Measurements from ENCODE around the gene GNG5.

DNA sequence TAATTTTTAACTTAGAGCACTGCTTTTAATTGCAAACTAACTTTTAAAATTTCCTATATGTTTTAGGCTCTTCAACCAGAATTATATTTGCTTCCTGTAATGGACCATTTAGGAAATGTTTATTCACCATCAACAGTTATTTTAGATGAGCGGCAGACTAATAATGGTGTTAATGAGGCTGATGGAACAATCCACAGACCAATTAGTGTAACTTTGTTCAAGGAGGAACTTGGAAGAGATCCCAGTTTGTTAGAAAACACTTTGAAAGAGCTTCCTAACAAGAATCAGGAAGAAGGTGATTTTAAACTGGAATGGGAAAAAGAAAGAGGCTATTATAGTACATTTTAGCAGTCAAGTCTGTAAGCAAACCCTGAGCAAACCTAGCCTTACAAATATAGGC, 19.4 kb upstream of the GNG5 start:
- TF ChIP-seq, protein P1, sequence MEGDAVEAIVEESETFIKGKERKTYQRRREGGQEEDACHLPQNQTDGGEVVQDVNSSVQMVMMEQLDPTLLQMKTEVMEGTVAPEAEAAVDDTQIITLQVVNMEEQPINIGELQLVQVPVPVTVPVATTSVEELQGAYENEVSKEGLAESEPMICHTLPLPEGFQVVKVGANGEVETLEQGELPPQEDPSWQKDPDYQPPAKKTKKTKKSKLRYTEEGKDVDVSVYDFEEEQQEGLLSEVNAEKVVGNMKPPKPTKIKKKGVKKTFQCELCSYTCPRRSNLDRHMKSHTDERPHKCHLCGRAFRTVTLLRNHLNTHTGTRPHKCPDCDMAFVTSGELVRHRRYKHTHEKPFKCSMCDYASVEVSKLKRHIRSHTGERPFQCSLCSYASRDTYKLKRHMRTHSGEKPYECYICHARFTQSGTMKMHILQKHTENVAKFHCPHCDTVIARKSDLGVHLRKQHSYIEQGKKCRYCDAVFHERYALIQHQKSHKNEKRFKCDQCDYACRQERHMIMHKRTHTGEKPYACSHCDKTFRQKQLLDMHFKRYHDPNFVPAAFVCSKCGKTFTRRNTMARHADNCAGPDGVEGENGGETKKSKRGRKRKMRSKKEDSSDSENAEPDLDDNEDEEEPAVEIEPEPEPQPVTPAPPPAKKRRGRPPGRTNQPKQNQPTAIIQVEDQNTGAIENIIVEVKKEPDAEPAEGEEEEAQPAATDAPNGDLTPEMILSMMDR (IDR thresholded peaks at IDR 0.05; ENCODE audit: low read depth, low read length): no peak
- TF ChIP-seq EZH2phosphoT487 (IDR thresholded peaks at IDR 0.05; ENCODE audit: low read depth): no peak
